ENCODE measurements around the gene SCARB1. TPM values are rescaled to one million over a fixed set of nuclear protein-coding genes. Genes with fewer than 3 reads are reported as not detected.

SCARB1 gene
- total and polyA plus RNA-seq, 2 of the 13 experiments (the other 11 are each of a cell fraction or from before 2014, with no cell fraction given) = 63.4 to 160 TPM

DNA sequence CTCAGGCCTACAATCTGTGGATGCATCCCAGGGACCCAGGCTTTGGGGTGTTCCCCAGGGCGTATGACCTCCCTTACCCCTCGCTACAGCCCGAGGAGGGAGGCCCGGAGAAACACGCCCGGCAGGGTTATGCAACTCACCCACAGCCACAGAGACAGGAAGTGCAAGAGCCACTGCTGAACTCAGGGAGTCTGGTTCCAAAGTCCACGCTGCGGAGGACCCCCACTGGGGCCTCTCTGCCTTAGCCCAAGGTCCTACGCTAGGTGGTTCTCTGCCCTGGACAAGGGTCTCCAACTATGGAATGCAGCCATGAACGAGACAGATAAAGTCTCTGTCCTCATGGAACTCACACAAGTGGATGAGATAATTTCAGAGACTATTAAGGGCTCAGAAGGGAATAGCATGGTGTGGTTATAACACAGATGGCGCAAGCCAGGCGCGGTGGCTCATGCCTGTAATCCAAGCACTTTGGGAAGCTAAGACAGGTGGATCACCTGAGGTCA lies 11.3 kb downstream of the SCARB1 start (continued):
- TF ChIP-seq ZNF605 (CRISPR knock-in tag; IDR thresholded peaks at IDR 0.05) = peak; percentile 83; the same call in 1 of the 2 replicates
- no peak for TF ChIP-seq ZNF44 (CRISPR knock-in tag; IDR thresholded peaks at IDR 0.05)
- TF ChIP-seq SMAD1 (CRISPR knock-in tag; IDR thresholded peaks at IDR 0.05; ENCODE audit: borderline replicate concordance, low read depth) = no peak
- TF ChIP-seq ZNF20 (CRISPR knock-in tag; IDR thresholded peaks at IDR 0.05) = no peak
- peak; percentile 57; the same call in 1 of the 2 replicates for TF ChIP-seq HMG20B (CRISPR knock-in tag; conservative IDR thresholded peaks at IDR 0.05)
- peak; percentile 53 for TF ChIP-seq BHLHE40 (IDR thresholded peaks at IDR 0.05; ENCODE audit: low read length)
- no peak for TF ChIP-seq ZNF83 (CRISPR knock-in tag; IDR thresholded peaks at IDR 0.05; ENCODE audit: borderline replicate concordance)
- TF ChIP-seq E2F2 (CRISPR knock-in tag; IDR thresholded peaks at IDR 0.05; ENCODE audit: borderline replicate concordance) = no peak
- no peak; the same call in 1 of the 2 replicates for TF ChIP-seq GTF3A (CRISPR knock-in tag; conservative IDR thresholded peaks at IDR 0.05)
- TF ChIP-seq KMT2B (CRISPR knock-in tag; IDR thresholded peaks at IDR 0.05) = no peak
- no peak for TF ChIP-seq THAP7 (CRISPR knock-in tag; IDR thresholded peaks at IDR 0.05)

GRCh38 chr12:124851342-124851741 lies 12.3 kb downstream of the SCARB1 start:
- peaks cover 80% of the 10 kb centered on the region for H3K79me2 ChIP-seq (ENCODE audit: insufficient read depth, low read length)
- POLR2A ChIA-PET = interaction anchor here (1.3 kb wide), 2 partner anchors 13 to 23 kb away, joined by 5 read pairs; no protein-coding TSS in a partner anchor
- no peak for TF ChIP-seq MTF1 (CRISPR knock-in tag; IDR thresholded peaks at IDR 0.05)
- TF ChIP-seq HNF4A (CRISPR knock-in tag; IDR thresholded peaks at IDR 0.05) = peak; percentile 34; the same call in 1 of the 2 replicates
- peak; percentile 58 for TF ChIP-seq SAP130 (CRISPR knock-in tag; IDR thresholded peaks at IDR 0.05; ENCODE audit: low read depth)
- TF ChIP-seq MAFF (IDR thresholded peaks at IDR 0.05; ENCODE audit: low read depth, low read length) = 0 out of 2 replicates have a peak, but pooled peaks have one; percentile 11
- no peak for TF ChIP-seq CCAR2 (optimal IDR thresholded peaks at IDR 0.05; ENCODE audit: low read depth, low read length)
- 0 out of 2 replicates have a peak, but pooled peaks have one; percentile 27 for TF ChIP-seq JUN (CRISPR knock-in tag; IDR thresholded peaks at IDR 0.05)
- TF ChIP-seq MED1 (CRISPR knock-in tag; IDR thresholded peaks at IDR 0.05) = peak; percentile 47; the same call in 1 of the 2 replicates
- 0 out of 2 replicates have a peak, but pooled peaks have one; percentile 18 for TF ChIP-seq ERF (CRISPR knock-in tag; IDR thresholded peaks at IDR 0.05)
- peak; percentile 92 for TF ChIP-seq TEAD3 (CRISPR knock-in tag; optimal IDR thresholded peaks at IDR 0.05; ENCODE audit: borderline replicate concordance)
- peak; percentile 32; the same call in 1 of the 2 replicates for TF ChIP-seq SOX5 (CRISPR knock-in tag; IDR thresholded peaks at IDR 0.05; ENCODE audit: borderline replicate concordance)
- TF ChIP-seq ZNF362 (CRISPR knock-in tag; IDR thresholded peaks at IDR 0.05; ENCODE audit: borderline replicate concordance) = peak; percentile 78

More at GRCh38 chr12:124851342-124851741, 12.3 kb downstream of the SCARB1 start:
- DNase-seq (ENCODE audit: low spot score) = peak; percentile 81
- in situ Hi-C loops (cut with HindIII; ENCODE audit: extremely low pct_ligation_motif_present, low pct_unique_long_range_greater_than_20kb) = no loop called here
- H3K9ac ChIP-seq (ENCODE audit: insufficient read depth, low read depth, low read length) = no peak overlapping the region
- peak overlapping the region; percentile 70 for H3K27ac ChIP-seq (ENCODE audit: extremely low read length, insufficient read depth, low read length)
- BruUV-seq (replicated peaks) = no TSS peak
- H3K9me3 ChIP-seq (ENCODE audit: low read length) = no peaks in the 10 kb centered on the region
- whole genome bisulfite sequencing (ENCODE audit: low lambda C conversion rate) = 53% methylated on average over 8 of the region's 8 CpGs
- H2AFZ ChIP-seq (ENCODE audit: low read length) = no peak overlapping the region
- FAIRE-seq = peak; percentile 18
- no peak overlapping the region for H3K4me3 ChIP-seq (replicated peaks in 1 of 3; ENCODE audit: insufficient read depth in 1 of 3, low read depth in 2 of 3, low read length in 3 of 3)
- H3K4me2 ChIP-seq (ENCODE audit: low read depth, low read length) = peak overlapping the region; percentile 61; the same call in 1 of the 2 replicates
- CTCF ChIA-PET (ENCODE audit: low intra/inter-chr PET ratio, low total read pairs) = no interaction called here
- intact Hi-C loops (cut with micrococcal nuclease; ENCODE audit: unreplicated experiment) = no loop called here
- H3K4me1 ChIP-seq (ENCODE audit: insufficient read depth, low read length) = peaks cover 92% of the 10 kb centered on the region
- ATAC-seq = peak; percentile 38
- peaks cover 27% of the 10 kb centered on the region for H4K20me1 ChIP-seq (ENCODE audit: insufficient read depth, low read length)
- H3K36me3 ChIP-seq (replicated peaks in 1 of 2; ENCODE audit: control insufficient read depth in 1 of 2, insufficient read depth in 2 of 2, low read length in 2 of 2) = peaks cover 6 to 36% of the 10 kb centered on the region in 2 experiments
- no peaks in the 10 kb centered on the region for H3K27me3 ChIP-seq (ENCODE audit: control insufficient read depth in 1 of 2, insufficient read depth in 2 of 2, low read length in 2 of 2)
